OCI-LY7 (cell line): ENCODE data around the gene NPHS1. TPM values are rescaled to one million over a fixed set of nuclear protein-coding genes. Genes with fewer than 3 reads are reported as not detected.

Experiments
- BruUV-seq: library from RNA; stranded (reverse); fragments of 400-500 nt; replicated peaks from 2 replicates; lab custom pipeline; 2021; lab: Mats Ljungman, UMichigan
- CTCF ChIA-PET: fragments of 300-600 bp; sonication (Branson Sonifier 250); formaldehyde crosslinking; loops from one replicate; lab custom pipeline; 2022; ENCODE audit warnings: antibody characterized with exemption; ENCODE audit not compliant: unreplicated experiment; lab: Charles Lee
- POLR2A ChIA-PET: fragments of 300-600 bp; sonication (Branson Sonifier 250); formaldehyde crosslinking; loops from one replicate; lab custom pipeline; 2022; ENCODE audit warnings: antibody characterized with exemption; lab: Charles Lee
- DNase-seq: peaks from one replicate; pipeline ENCODE4 v3.0.0-alpha.2; 2015; ENCODE audit warnings: low spot score
- H2AFZ ChIP-seq: fragments of 200-600 bp; sonication (generic), shearing (Covaris generic); 2 replicates; pipeline ENCODE4 v1.6.1; 2014; ENCODE audit warnings: mild to moderate bottlenecking, antibody characterized with exemption, low read length, moderate library complexity
- H3K27ac ChIP-seq: fragments of 200-600 bp; sonication (generic); 2 replicates; pipeline ENCODE4 v1.5.1; 2014; ENCODE audit warnings: mixed run types, low read depth, mild to moderate bottlenecking, moderate library complexity, low read length, inconsistent platforms; ENCODE audit not compliant: poor library complexity, severe bottlenecking
- H3K36me3 ChIP-seq: fragments of 200-600 bp; sonication (generic); 2 replicates; pipeline ENCODE4 v1.6.1; 2014; ENCODE audit warnings: mild to moderate bottlenecking, antibody characterized with exemption, low read length, moderate library complexity, mixed read lengths; ENCODE audit not compliant: insufficient read depth
- H3K4me1 ChIP-seq: fragments of 200-600 bp; sonication (generic); 2 replicates; pipeline ENCODE4 v1.5.1; 2014; ENCODE audit warnings: mild to moderate bottlenecking, low read length; ENCODE audit not compliant: insufficient read depth, poor library complexity, severe bottlenecking
- H3K4me2 ChIP-seq: fragments of 200-600 bp; sonication (generic); 2 replicates; pipeline ENCODE4 v1.6.1; 2014; ENCODE audit warnings: mild to moderate bottlenecking, low read length
- H3K4me3 ChIP-seq: fragments of 200-600 bp; sonication (generic); 2 replicates; pipeline ENCODE4 v1.5.1; 2014; ENCODE audit warnings: mild to moderate bottlenecking, low read depth, low read length; ENCODE audit not compliant: poor library complexity, severe bottlenecking
- H3K79me2 ChIP-seq: fragments of 200-600 bp; sonication (generic); 2 replicates; pipeline ENCODE4 v1.6.1; 2016; ENCODE audit warnings: low read depth, mild to moderate bottlenecking, low read length, moderate library complexity, mixed read lengths; ENCODE audit not compliant: insufficient read depth
- H3K9me2 ChIP-seq: fragments of 200-600 bp; sonication (generic); 2 replicates; pipeline ENCODE4 v1.6.1; 2016; ENCODE audit warnings: mild to moderate bottlenecking, low read length, mixed read lengths; ENCODE audit not compliant: insufficient read depth
- H3K9me3 ChIP-seq: fragments of 200-600 bp; sonication (generic); 2 replicates; pipeline ENCODE4 v1.6.1; 2014; ENCODE audit warnings: mild to moderate bottlenecking, mixed run types, low read length, mixed read lengths
- H4K20me1 ChIP-seq: fragments of 200-600 bp; sonication (generic); 2 replicates; pipeline ENCODE4 v1.6.1; 2014; ENCODE audit warnings: mild to moderate bottlenecking, antibody characterized with exemption, low read length, moderate library complexity, mixed read lengths; ENCODE audit not compliant: insufficient read depth
- EZH2phosphoT487 ChIP-seq: fragments of 200-600 bp; sonication (generic); IDR thresholded peaks from 2 replicates; pipeline ENCODE4 v1.6.1; 2018; ENCODE audit warnings: low read depth, borderline replicate concordance, mild to moderate bottlenecking, mixed run types, antibody characterized with exemption, low read length, moderate library complexity, mixed read lengths
- intact Hi-C: fragments of 100-400 bp; cut with micrococcal nuclease; formaldehyde crosslinking; loops from one replicate; pipeline ENCODE4 v1.10.0; 2022; ENCODE audit not compliant: unreplicated experiment
- total RNA-seq, 2 experiments: library from RNA; depleted of rRNA in 1 of 2; stranded (reverse); fragments of >200 nt in 1 of 2; shearing (Covaris generic) in 1 of 2; gene quantifications; 2 replicates each; pipeline ENCODE4 v1.2.3, GENCODE V29; 2014 to 2022
- TF ChIP-seq, protein P1 (sequence below): fragments of 200-600 bp; sonication (generic); conservative IDR thresholded peaks from 2 replicates; pipeline ENCODE4 v1.5.1; 2014; ENCODE audit warnings: mild to moderate bottlenecking, antibody characterized with exemption, low read length, moderate library complexity, mixed read lengths

The NPHS1 gene
- total RNA-seq, 2 experiments from 2014 or later, result not detected

DNA sequence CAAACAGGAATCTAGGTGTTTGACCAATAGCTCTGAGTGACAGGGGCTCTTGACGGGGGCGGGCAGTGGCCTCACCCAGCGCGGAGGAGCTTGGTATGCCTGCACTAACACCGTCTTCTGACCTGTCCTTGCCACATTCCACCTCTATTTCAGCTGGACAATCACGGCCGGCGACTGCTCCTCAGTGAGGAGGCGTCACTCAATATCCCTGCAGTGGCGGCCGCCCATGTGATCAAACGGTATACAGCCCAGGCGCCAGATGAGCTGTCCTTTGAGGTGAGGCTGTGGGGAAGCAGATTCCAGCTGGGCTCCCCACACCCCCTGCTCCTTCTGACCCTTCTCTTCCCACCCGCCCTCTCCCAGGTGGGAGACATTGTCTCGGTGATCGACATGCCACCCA lies 72.2 kb downstream of the NPHS1 start:
- H3K4me2 ChIP-seq, result no peak overlapping the region
- no peak overlapping the region for H2AFZ ChIP-seq
- H3K27ac ChIP-seq, result no peak overlapping the region
- no peaks in the 10 kb centered on the region for H3K9me2 ChIP-seq
- H3K4me1 ChIP-seq, result peaks cover 10% of the 10 kb centered on the region
- peaks cover 5% of the 10 kb centered on the region; the same call in 1 of the 2 replicates for H3K36me3 ChIP-seq
- H4K20me1 ChIP-seq, result no peaks in the 10 kb centered on the region
- ChIA-PET POLR2A (no interaction called here), CTCF (no interaction called here)
- BruUV-seq, result no TSS peak
- intact Hi-C loops, result no loop called here
- no peak overlapping the region for H3K4me3 ChIP-seq
- no peak for DNase-seq
- TF ChIP-seq, protein P1, sequence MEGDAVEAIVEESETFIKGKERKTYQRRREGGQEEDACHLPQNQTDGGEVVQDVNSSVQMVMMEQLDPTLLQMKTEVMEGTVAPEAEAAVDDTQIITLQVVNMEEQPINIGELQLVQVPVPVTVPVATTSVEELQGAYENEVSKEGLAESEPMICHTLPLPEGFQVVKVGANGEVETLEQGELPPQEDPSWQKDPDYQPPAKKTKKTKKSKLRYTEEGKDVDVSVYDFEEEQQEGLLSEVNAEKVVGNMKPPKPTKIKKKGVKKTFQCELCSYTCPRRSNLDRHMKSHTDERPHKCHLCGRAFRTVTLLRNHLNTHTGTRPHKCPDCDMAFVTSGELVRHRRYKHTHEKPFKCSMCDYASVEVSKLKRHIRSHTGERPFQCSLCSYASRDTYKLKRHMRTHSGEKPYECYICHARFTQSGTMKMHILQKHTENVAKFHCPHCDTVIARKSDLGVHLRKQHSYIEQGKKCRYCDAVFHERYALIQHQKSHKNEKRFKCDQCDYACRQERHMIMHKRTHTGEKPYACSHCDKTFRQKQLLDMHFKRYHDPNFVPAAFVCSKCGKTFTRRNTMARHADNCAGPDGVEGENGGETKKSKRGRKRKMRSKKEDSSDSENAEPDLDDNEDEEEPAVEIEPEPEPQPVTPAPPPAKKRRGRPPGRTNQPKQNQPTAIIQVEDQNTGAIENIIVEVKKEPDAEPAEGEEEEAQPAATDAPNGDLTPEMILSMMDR, result no peak
- TF ChIP-seq EZH2phosphoT487, result no peak
- no peaks in the 10 kb centered on the region for H3K9me3 ChIP-seq
- H3K79me2 ChIP-seq, result no peaks in the 10 kb centered on the region

DNA sequence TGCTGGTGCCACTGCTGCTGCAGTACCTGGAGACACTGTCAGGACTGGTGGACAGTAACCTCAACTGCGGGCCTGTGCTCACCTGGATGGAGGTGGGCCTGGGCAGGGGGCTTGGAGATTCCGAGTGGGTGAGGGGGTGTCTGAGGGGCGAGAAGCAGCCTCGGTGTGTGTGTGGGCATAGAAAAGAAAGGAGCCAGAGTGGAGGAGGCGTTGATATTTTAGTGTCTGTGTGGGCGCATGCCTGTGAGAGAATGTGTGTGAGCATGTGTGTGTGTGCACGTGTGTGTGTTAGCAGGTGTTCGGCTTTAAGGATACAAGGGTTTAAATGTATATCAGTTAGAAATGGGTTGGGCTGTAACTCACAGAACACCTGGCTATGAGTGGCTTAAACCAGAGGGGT lies 73.3 kb downstream of the NPHS1 start:
- no TSS peak for BruUV-seq
- TF ChIP-seq, protein P1, result no peak

DNA sequence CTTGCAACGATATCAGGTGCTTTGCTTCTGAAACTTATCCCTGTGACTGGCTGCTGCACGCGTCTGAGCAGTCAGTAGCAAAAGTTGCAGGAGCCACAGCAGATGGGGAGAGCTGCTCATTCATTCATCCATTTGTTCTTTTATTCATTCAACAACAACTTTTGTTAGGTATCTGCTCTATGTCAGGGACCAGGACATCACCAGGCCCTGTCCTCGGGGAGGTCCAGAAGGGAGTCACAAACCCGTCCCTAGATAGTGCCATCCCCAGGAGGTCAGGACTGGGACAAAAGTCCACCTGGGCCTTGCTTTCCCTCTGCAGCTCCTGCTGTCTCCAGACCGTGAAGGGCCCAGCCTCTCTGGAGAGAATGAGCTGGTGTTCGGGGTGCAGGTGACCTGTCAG lies 74.3 kb downstream of the NPHS1 start:
- Histone ChIP-seq H3K9me2 (no peaks in the 10 kb centered on the region), H4K20me1 (no peaks in the 10 kb centered on the region), H3K4me3 (no peak overlapping the region), H3K36me3 (peaks cover 5% of the 10 kb centered on the region; the same call in 1 of the 2 replicates), H3K4me1 (peaks cover 19% of the 10 kb centered on the region), H3K9me3 (no peaks in the 10 kb centered on the region), H2AFZ (no peak overlapping the region), H3K4me2 (no peak overlapping the region), H3K79me2 (no peaks in the 10 kb centered on the region), H3K27ac (no peak overlapping the region)
- TF ChIP-seq EZH2phosphoT487, result no peak
- TF ChIP-seq, protein P1, result no peak
- intact Hi-C loops, result no loop called here
- ChIA-PET CTCF (interaction anchor here (0.5 kb wide), 1 partner anchor 83 kb away, joined by 5 read pairs; no protein-coding TSS in a partner anchor), POLR2A (no interaction called here)
- BruUV-seq, result no TSS peak
- no peak for DNase-seq

More for the DNA sequence above, 73.3 kb downstream of the NPHS1 start:
- no peak overlapping the region for H3K4me3 ChIP-seq
- DNase-seq, result no peak
- peaks cover 5% of the 10 kb centered on the region; the same call in 1 of the 2 replicates for H3K36me3 ChIP-seq
- no peak overlapping the region for H3K27ac ChIP-seq
- ChIA-PET POLR2A (no interaction called here), CTCF (no interaction called here)
- H3K9me3 ChIP-seq, result no peaks in the 10 kb centered on the region
- no peaks in the 10 kb centered on the region for H4K20me1 ChIP-seq
- no peaks in the 10 kb centered on the region for H3K9me2 ChIP-seq
- no peak overlapping the region for H3K4me2 ChIP-seq
- H3K79me2 ChIP-seq, result no peaks in the 10 kb centered on the region
- no peak overlapping the region for H2AFZ ChIP-seq
- intact Hi-C loops, result no loop called here
- H3K4me1 ChIP-seq, result peaks cover 19% of the 10 kb centered on the region
